ENCODE measurements around the gene SEC16B. TPM values are rescaled to one million over a fixed set of nuclear protein-coding genes. Genes with fewer than 3 reads are reported as not detected.

Gene SEC16B
- total and polyA plus RNA-seq, 8 donors: 2.8 to 16.9 (median 4.3) TPM

DNA sequence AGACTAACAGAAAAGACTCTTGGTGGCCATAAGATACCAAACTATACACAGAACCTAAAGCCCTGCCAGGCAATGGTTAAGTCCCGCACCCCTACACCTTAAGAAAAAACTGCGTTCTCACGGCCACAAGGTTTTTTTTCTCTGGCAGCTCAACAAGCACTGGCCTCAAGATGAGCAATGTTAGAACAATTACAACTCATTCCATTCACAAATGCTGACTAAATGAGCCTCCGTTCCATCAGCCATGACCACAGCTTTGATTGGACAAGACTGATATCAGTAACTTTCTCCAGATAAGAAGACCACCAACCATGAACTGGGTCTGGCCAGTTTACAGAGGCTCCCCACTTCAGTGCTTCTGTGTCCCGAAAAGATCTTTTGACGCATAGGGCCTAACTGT is 31.9 kb downstream of the SEC16B start:
- Histone ChIP-seq H3K27me3 (no peaks in the 10 kb centered on the region), H3K27ac (no peak overlapping the region), H3K4me1 (no peaks in the 10 kb centered on the region), H3K9me3 (no peaks in the 10 kb centered on the region), H3K36me3 (peaks cover 0 to 18% (median 6%) of the 10 kb centered on the region in 3 donors), H3K4me3 (no peak overlapping the region)
- TF ChIP-seq, protein P1, sequence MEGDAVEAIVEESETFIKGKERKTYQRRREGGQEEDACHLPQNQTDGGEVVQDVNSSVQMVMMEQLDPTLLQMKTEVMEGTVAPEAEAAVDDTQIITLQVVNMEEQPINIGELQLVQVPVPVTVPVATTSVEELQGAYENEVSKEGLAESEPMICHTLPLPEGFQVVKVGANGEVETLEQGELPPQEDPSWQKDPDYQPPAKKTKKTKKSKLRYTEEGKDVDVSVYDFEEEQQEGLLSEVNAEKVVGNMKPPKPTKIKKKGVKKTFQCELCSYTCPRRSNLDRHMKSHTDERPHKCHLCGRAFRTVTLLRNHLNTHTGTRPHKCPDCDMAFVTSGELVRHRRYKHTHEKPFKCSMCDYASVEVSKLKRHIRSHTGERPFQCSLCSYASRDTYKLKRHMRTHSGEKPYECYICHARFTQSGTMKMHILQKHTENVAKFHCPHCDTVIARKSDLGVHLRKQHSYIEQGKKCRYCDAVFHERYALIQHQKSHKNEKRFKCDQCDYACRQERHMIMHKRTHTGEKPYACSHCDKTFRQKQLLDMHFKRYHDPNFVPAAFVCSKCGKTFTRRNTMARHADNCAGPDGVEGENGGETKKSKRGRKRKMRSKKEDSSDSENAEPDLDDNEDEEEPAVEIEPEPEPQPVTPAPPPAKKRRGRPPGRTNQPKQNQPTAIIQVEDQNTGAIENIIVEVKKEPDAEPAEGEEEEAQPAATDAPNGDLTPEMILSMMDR (IDR thresholded peaks at IDR 0.05): no peak
- DNase-seq (no peak), FAIRE-seq (no peak), ATAC-seq (no peak)
- intact Hi-C loops (cut with DNase I): no loop called here
- 91% methylated on average over 6 of the region's 6 CpGs for WGBS, 2 donors

DNA sequence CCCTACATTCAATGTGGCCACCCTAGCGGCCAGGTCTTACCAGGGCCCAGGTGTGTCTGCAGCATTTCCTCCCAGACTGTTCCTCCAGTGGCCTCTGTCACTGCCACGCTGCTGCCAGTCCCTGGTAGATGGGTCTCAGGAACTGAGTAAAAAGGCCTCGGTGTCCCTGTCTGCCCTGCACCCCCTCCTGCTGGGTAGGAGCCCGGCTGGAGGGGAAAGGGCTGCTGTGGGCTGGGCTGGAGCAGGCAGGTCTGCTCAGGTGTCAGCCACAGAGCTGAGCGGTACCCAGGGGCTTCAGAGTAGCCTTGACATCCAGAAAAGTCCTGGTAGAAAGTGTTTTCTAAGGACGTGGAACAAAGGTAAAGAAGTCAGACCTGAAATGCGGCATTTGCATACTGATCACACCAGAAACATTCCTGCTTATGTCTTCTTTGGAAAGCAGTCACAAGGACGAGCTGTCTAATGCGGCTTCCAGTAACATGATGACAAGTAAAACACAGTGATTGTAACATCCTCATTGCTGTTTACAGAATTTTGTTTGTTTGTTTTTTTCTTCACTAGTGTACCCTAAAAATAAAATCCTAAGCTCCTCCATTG is 32.6 kb downstream of the SEC16B start:
- no peaks in the 10 kb centered on the region for H3K9me3 ChIP-seq
- H3K4me1 ChIP-seq: no peaks in the 10 kb centered on the region
- DNase-seq (no peak), ATAC-seq (no peak), FAIRE-seq (no peak)
- intact Hi-C loops (cut with DNase I): no loop called here
- H3K36me3 ChIP-seq: peaks cover 0 to 22% (median 6%) of the 10 kb centered on the region in 3 donors
- no peak overlapping the region for H3K27ac ChIP-seq
- TF ChIP-seq, protein P1 (IDR thresholded peaks at IDR 0.05): no peak
- WGBS, 2 donors: 80 to 83% methylated on average over 9 of the region's 9 CpGs
- H3K4me3 ChIP-seq: no peak overlapping the region
- no peaks in the 10 kb centered on the region for H3K27me3 ChIP-seq

DNA sequence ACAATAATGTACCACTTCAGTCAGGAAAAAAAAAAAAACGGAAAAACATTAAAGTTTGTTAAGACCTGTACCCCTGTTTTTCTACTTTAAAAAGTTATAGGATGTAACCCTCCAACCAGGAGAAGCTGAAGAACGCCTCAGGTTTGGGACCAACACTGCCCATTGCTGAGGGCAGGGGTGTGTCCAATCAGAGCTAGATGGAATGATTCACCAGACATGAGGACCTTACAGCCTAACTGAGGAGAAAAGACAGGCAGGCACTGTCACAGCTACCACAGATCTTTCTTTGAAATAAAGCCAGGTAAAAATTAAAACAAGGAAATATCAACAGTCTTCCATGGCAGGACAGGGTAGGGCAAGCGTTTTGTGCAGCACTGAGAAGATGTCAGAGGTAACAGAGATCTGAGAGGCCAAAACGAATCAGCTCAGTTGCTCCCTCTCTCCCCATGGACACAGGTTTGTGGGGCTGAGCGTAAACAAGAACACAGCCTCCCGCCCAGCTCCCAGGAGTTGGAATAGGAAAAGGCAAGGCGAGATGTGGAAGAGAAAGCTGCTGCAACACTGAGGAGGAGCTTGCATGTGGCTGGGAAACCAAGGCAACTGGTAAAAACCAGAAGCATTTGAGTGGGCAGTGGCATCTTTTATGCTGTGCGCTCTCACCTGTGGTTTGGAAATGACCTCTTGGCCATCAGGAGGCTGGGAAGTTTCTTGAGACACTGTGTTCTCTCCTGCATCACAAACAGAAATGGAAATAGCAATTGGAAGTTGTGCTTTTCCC is 34.0 kb downstream of the SEC16B start:
- no peak for ATAC-seq
- Histone ChIP-seq H3K27me3 (no peaks in the 10 kb centered on the region), H3K36me3 (peaks cover 0 to 23% (median 2%) of the 10 kb centered on the region in 3 donors), H3K27ac (no peak overlapping the region), H3K4me3 (no peak overlapping the region), H3K9me3 (no peaks in the 10 kb centered on the region), H3K4me1 (no peaks in the 10 kb centered on the region)
- FAIRE-seq: no peak
- WGBS, 2 donors: 83 to 85% methylated on average over 8 of the region's 8 CpGs
- intact Hi-C loops (cut with DNase I): no loop called here
- TF ChIP-seq, protein P1 (IDR thresholded peaks at IDR 0.05): no peak
- DNase-seq: no peak

DNA sequence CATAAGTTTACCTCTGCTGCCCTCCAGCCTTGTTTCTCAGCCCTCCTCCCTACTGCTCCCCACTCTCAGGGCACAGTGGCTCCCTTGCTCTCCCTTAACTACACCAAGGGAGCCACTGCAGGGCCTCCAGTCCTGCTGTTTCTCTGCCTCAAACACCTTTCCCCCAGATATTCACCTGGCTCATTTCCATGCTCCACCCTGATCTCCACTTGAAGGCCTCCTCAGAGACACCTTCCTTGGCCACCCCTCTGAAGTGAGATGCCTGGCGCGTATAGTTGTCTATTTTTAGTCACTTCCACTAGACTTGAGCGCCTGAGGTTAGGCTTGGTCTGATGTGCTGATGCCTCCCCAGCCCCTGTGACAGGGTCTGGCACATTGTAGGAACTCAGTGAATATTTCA is 34.9 kb downstream of the SEC16B start:
- no peak for FAIRE-seq
- no peak for ATAC-seq
- no peak overlapping the region for H3K4me3 ChIP-seq
- no peaks in the 10 kb centered on the region for H3K4me1 ChIP-seq
- no peaks in the 10 kb centered on the region for H3K9me3 ChIP-seq
- WGBS, 2 donors: 85 to 90% methylated on average over 3 of the region's 3 CpGs
- peaks cover 0 to 31% (median 0%) of the 10 kb centered on the region in 3 donors for H3K36me3 ChIP-seq
- intact Hi-C loops (cut with DNase I): no loop called here
- TF ChIP-seq, protein P1 (IDR thresholded peaks at IDR 0.05): no peak
- H3K27me3 ChIP-seq: no peaks in the 10 kb centered on the region
- H3K27ac ChIP-seq: no peak overlapping the region
- no peak for DNase-seq

DNA sequence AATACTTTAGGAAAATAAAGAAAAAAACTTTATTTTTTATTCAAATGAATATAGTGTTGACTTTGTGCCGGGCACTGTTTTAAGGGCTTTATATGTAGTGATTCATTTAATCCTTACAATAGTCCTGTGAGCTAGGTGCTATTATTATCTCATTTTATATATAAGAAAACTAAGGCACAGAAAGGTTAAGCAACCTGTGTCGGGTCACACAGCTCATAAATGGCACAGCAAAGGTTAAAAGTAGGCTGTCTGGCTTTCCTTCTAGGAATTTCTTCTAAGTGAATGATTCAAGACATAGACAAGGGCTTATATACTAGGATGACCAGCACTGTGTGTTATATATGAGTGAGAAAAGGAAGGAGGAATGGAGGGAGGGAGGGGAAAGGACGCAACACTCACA is 35.4 kb downstream of the SEC16B start:
- FAIRE-seq: no peak
- no peaks in the 10 kb centered on the region for H3K4me1 ChIP-seq
- H3K4me3 ChIP-seq: no peak overlapping the region
- TF ChIP-seq, protein P1 (IDR thresholded peaks at IDR 0.05): no peak
- no peaks in the 10 kb centered on the region for H3K27me3 ChIP-seq
- no peaks in the 10 kb centered on the region for H3K9me3 ChIP-seq
- H3K27ac ChIP-seq: no peak overlapping the region
- peaks cover 0 to 35% (median 0%) of the 10 kb centered on the region in 3 donors for H3K36me3 ChIP-seq
- DNase-seq: no peak
- intact Hi-C loops (cut with DNase I): no loop called here
- no peak for ATAC-seq
- 95 to 98% methylated on average over 3 of the region's 3 CpGs for WGBS, 2 donors
